ENCODE measurements around the gene CFAP20DC.

Gene CFAP20DC

DNA sequence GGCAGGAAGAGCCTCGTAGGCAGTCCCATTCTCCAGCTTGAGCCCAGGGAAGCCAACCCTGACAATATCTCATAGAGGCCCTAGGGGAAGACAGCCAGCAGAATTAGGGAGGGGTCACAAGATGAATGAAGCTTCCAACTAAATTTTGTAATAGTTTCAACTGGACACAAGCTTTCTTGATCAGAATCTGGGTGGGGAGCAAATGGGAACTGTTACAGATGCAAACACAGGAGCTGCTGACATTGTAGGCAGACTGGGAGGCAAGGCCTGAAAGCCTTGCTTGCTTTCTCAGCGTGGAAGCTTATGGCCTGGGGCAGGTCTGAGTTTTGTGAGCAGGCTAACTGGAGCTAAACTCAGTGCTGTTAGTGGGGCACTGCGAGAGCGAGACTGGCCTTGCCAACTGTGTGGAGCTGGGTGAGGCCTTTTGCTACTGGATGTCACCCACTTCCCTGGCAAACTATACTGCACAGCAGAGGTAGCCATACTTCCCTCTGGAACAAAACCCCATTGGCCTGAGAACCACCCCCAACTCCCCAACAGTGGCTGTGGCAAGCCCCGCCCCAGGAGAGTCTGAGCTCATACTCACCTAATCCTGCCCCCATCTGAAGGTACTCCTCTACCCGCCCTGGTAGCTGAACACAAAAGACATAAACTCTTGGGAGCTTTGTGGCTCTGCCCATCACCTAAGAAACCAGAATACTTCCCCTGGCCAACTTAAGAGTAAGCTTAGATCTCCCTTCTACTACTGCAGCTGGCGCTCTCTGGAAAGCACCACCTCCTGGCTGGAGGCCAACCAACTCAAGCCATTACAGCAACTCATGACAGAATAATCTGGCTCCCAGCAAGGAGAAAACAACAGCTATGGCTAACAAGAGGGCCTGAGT, 42.9 kb downstream of the CFAP20DC start (continued):
- no peak for TF ChIP-seq BCL6B (tag by site-specific recombination; IDR thresholded peaks at IDR 0.05)
- no peak for TF ChIP-seq ZNF660 (tag by site-specific recombination; IDR thresholded peaks at IDR 0.05)
- no peak for TF ChIP-seq ZNF2 (tag by site-specific recombination; IDR thresholded peaks at IDR 0.05)

GRCh38 chr3:59001675-59002074, 48.1 kb downstream of the CFAP20DC start:
- Histone ChIP-seq H3K9me3 (ENCODE audit: control insufficient read depth, insufficient read depth, low read depth, low read length) (no peaks in the 10 kb centered on the region), H3K4me1 (ENCODE audit: control insufficient read depth, insufficient read depth, low read length) (no peaks in the 10 kb centered on the region), H3K27ac (ENCODE audit: extremely low read depth, low read depth, low read length) (no peak overlapping the region), H3K36me3 (ENCODE audit: control insufficient read depth in 2 of 2, insufficient read depth in 1 of 2, low read length in 2 of 2) (no peaks in the 10 kb centered on the region), H3K4me3 (ENCODE audit: low read depth, low read length) (no peak overlapping the region)
- CTCF ChIA-PET = no interaction called here
- TF ChIP-seq ZNF561 (tag by site-specific recombination; IDR thresholded peaks at IDR 0.05; ENCODE audit: borderline replicate concordance) (no peak), ZFP3 (tag by site-specific recombination; IDR thresholded peaks at IDR 0.05; ENCODE audit: low read depth) (no peak), ZNF621 (tag by site-specific recombination; IDR thresholded peaks at IDR 0.05) (no peak), ZSCAN30 (tag by site-specific recombination; IDR thresholded peaks at IDR 0.05) (no peak), ZNF747 (tag by site-specific recombination; IDR thresholded peaks at IDR 0.05) (no peak), REPIN1 (tag by site-specific recombination; IDR thresholded peaks at IDR 0.05; ENCODE audit: low read depth) (no peak), ZNF426 (tag by site-specific recombination; IDR thresholded peaks at IDR 0.05) (no peak), ELK4 (IDR thresholded peaks at IDR 0.05; ENCODE audit: borderline replicate concordance, low read depth, low read length) (no peak), ZNF157 (tag by site-specific recombination; IDR thresholded peaks at IDR 0.05) (no peak), ZNF830 (tag by site-specific recombination; IDR thresholded peaks at IDR 0.05; ENCODE audit: low read depth) (no peak), YY2 (tag by site-specific recombination; IDR thresholded peaks at IDR 0.05) (no peak), ZNF677 (tag by site-specific recombination; IDR thresholded peaks at IDR 0.05) (no peak), ZNF626 (tag by site-specific recombination; IDR thresholded peaks at IDR 0.05) (no peak), ZFP37 (tag by site-specific recombination; IDR thresholded peaks at IDR 0.05) (no peak), ZNF394 (tag by site-specific recombination; IDR thresholded peaks at IDR 0.05; ENCODE audit: borderline replicate concordance) (no peak), ZNF777 (tag by site-specific recombination; IDR thresholded peaks at IDR 0.05; ENCODE audit: borderline replicate concordance) (no peak), ZBTB48 (tag by site-specific recombination; IDR thresholded peaks at IDR 0.05) (no peak), AEBP2 (tag by site-specific recombination; IDR thresholded peaks at IDR 0.05; ENCODE audit: borderline replicate concordance) (no peak)
- TF ChIP-seq, protein P1, sequence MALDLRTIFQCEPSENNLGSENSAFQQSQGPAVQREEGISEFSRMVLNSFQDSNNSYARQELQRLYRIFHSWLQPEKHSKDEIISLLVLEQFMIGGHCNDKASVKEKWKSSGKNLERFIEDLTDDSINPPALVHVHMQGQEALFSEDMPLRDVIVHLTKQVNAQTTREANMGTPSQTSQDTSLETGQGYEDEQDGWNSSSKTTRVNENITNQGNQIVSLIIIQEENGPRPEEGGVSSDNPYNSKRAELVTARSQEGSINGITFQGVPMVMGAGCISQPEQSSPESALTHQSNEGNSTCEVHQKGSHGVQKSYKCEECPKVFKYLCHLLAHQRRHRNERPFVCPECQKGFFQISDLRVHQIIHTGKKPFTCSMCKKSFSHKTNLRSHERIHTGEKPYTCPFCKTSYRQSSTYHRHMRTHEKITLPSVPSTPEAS (tag by site-specific recombination; IDR thresholded peaks at IDR 0.05) = no peak
- TF ChIP-seq, protein P2, sequence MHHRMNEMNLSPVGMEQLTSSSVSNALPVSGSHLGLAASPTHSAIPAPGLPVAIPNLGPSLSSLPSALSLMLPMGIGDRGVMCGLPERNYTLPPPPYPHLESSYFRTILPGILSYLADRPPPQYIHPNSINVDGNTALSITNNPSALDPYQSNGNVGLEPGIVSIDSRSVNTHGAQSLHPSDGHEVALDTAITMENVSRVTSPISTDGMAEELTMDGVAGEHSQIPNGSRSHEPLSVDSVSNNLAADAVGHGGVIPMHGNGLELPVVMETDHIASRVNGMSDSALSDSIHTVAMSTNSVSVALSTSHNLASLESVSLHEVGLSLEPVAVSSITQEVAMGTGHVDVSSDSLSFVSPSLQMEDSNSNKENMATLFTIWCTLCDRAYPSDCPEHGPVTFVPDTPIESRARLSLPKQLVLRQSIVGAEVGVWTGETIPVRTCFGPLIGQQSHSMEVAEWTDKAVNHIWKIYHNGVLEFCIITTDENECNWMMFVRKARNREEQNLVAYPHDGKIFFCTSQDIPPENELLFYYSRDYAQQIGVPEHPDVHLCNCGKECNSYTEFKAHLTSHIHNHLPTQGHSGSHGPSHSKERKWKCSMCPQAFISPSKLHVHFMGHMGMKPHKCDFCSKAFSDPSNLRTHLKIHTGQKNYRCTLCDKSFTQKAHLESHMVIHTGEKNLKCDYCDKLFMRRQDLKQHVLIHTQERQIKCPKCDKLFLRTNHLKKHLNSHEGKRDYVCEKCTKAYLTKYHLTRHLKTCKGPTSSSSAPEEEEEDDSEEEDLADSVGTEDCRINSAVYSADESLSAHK (tag by site-specific recombination; IDR thresholded peaks at IDR 0.05) = no peak
- POLR2A ChIA-PET = no interaction called here

All from HEK293 (cell line).